H9 (cell line): ENCODE data around the gene ATG4B. TPM values are rescaled to one million over a fixed set of nuclear protein-coding genes. Genes with fewer than 3 reads are reported as not detected.

Source experiments
- DNase-seq: peaks from one replicate; pipeline ENCODE4 v3.0.0-alpha.2; 2017
- H2AFZ ChIP-seq: one replicate; pipeline ENCODE4 v1.6.1; 2013; ENCODE audit warnings: mild to moderate bottlenecking, low read length, control low read depth, moderate library complexity
- H2AK5ac ChIP-seq: 2 replicates; pipeline ENCODE4 v1.6.1; 2013; ENCODE audit warnings: low read length, control low read depth, mixed read lengths; ENCODE audit not compliant: insufficient read length
- H2BK120ac ChIP-seq: one replicate; pipeline ENCODE4 v1.6.1; 2013; ENCODE audit warnings: low read depth, mild to moderate bottlenecking, low read length, control low read depth, inconsistent platforms; ENCODE audit not compliant: poor library complexity, severe bottlenecking
- H2BK12ac ChIP-seq: 2 replicates; pipeline ENCODE4 v1.6.1; 2013; ENCODE audit warnings: low read length, control low read depth, mixed read lengths, low read depth; ENCODE audit not compliant: insufficient read length
- H2BK15ac ChIP-seq: 2 replicates; pipeline ENCODE4 v1.6.1; 2013; ENCODE audit warnings: low read depth, low read length, control low read depth
- H2BK20ac ChIP-seq: one replicate; pipeline ENCODE4 v1.6.1; 2013; ENCODE audit warnings: low read depth, mild to moderate bottlenecking, low read length, control low read depth, inconsistent platforms; ENCODE audit not compliant: poor library complexity, severe bottlenecking
- H2BK5ac ChIP-seq: 2 replicates; pipeline ENCODE4 v1.6.1; 2013; ENCODE audit warnings: low read length, control low read depth, mixed read lengths; ENCODE audit not compliant: insufficient read length
- H3K14ac ChIP-seq: 2 replicates; pipeline ENCODE4 v1.6.1; 2013; ENCODE audit warnings: low read length, control low read depth; ENCODE audit not compliant: insufficient read depth
- H3K18ac ChIP-seq: 2 replicates; pipeline ENCODE4 v1.6.1; 2013; ENCODE audit warnings: low read depth, mild to moderate bottlenecking, mixed read lengths, low read length, control low read depth; ENCODE audit not compliant: insufficient read length
- H3K23ac ChIP-seq: 2 replicates; pipeline ENCODE4 v1.6.1; 2013; ENCODE audit warnings: low read length, control low read depth, mixed read lengths, low read depth; ENCODE audit not compliant: insufficient read length
- H3K23me2 ChIP-seq: 2 replicates; pipeline ENCODE4 v1.6.1; 2013; ENCODE audit warnings: low read depth, mild to moderate bottlenecking, mixed read lengths, low read length, control low read depth; ENCODE audit not compliant: insufficient read length, poor library complexity, severe bottlenecking
- H3K27ac ChIP-seq: 2 replicates; pipeline ENCODE4 v1.5.1; 2013; ENCODE audit warnings: low read length, control low read depth, mixed read lengths, low read depth; ENCODE audit not compliant: insufficient read length
- H3K27me3 ChIP-seq: 2 replicates; pipeline ENCODE4 v1.6.1; 2013; ENCODE audit warnings: low read length, control low read depth, inconsistent platforms; ENCODE audit not compliant: insufficient read depth
- H3K4ac ChIP-seq: 2 replicates; pipeline ENCODE4 v1.6.1; 2013; ENCODE audit warnings: low read depth, mild to moderate bottlenecking, control low read depth, inconsistent platforms, low read length, moderate library complexity
- H3K4me1 ChIP-seq: 2 replicates; pipeline ENCODE4 v1.6.1; 2013; ENCODE audit warnings: low read length, control low read depth, inconsistent platforms; ENCODE audit not compliant: insufficient read depth
- H3K4me2 ChIP-seq: 2 replicates; pipeline ENCODE4 v1.6.1; 2013; ENCODE audit warnings: low read length, control low read depth, mixed read lengths; ENCODE audit not compliant: insufficient read length, insufficient read depth
- H3K56ac ChIP-seq: 2 replicates; pipeline ENCODE4 v1.6.1; 2013; ENCODE audit warnings: low read depth, mild to moderate bottlenecking, mixed read lengths, low read length, control low read depth; ENCODE audit not compliant: insufficient read length
- H3K79me1 ChIP-seq: 2 replicates; pipeline ENCODE4 v1.6.1; 2013; ENCODE audit warnings: low read depth, mild to moderate bottlenecking, moderate library complexity, low read length, control low read depth, inconsistent platforms; ENCODE audit not compliant: insufficient read depth, poor library complexity, severe bottlenecking
- H3K79me2 ChIP-seq: 2 replicates; pipeline ENCODE4 v1.6.1; 2013; ENCODE audit warnings: low read length, control low read depth, inconsistent platforms; ENCODE audit not compliant: insufficient read depth
- H3K9ac ChIP-seq: 2 replicates; pipeline ENCODE4 v1.6.1; 2013; ENCODE audit warnings: low read length, control low read depth, mixed read lengths; ENCODE audit not compliant: insufficient read length; ENCODE audit errors: extremely low read depth
- H3K9me3 ChIP-seq: one replicate; pipeline ENCODE4 v1.6.1; 2013; ENCODE audit warnings: low read depth, low read length, inconsistent platforms; ENCODE audit not compliant: control insufficient read depth
- H3T11ph ChIP-seq: one replicate; pipeline ENCODE4 v1.6.1; 2013; ENCODE audit warnings: mild to moderate bottlenecking, low read length, control low read depth, inconsistent platforms
- H4K20me1 ChIP-seq: one replicate; pipeline ENCODE4 v1.6.1; 2013; ENCODE audit not compliant: control insufficient read depth, insufficient read length, insufficient read depth
- H4K5ac ChIP-seq: 2 replicates; pipeline ENCODE4 v1.6.1; 2013; ENCODE audit warnings: low read depth, mild to moderate bottlenecking, mixed read lengths, low read length, control low read depth; ENCODE audit not compliant: insufficient read length
- H4K8ac ChIP-seq: replicated peaks from 2 replicates; pipeline ENCODE4 v1.6.1; 2013; ENCODE audit warnings: low read length, control low read depth, mixed read lengths, low read depth; ENCODE audit not compliant: insufficient read length
- H4K91ac ChIP-seq: 2 replicates; pipeline ENCODE4 v1.6.1; 2013; ENCODE audit warnings: low read depth, mild to moderate bottlenecking, moderate library complexity, mixed read lengths, low read length, control low read depth; ENCODE audit not compliant: insufficient read length
- H3K27ac Mint-ChIP-seq, 3 experiments: 2 replicates in 2 of 3; 3 replicates in 1 of 3; pipeline ENCODE4 v1.8.0; 2020 to 2021; ENCODE audit warnings: mixed read lengths in 3 of 3, mild to moderate bottlenecking in 1 of 3, moderate library complexity in 1 of 3
- H3K27me3 Mint-ChIP-seq: 2 replicates; pipeline ENCODE4 v1.8.0; 2021; ENCODE audit warnings: low read depth, mild to moderate bottlenecking, moderate library complexity, mixed read lengths
- H3K36me3 Mint-ChIP-seq, 3 experiments: 2 replicates in 2 of 3; 3 replicates in 1 of 3; pipeline ENCODE4 v1.8.0; 2020 to 2021; ENCODE audit warnings: low read depth in 3 of 3, mixed read lengths in 3 of 3; ENCODE audit not compliant: insufficient read depth in 1 of 3
- H3K4me1 Mint-ChIP-seq, 2 experiments: 2 replicates each; pipeline ENCODE4 v1.8.0; 2020; ENCODE audit warnings: mixed read lengths in 2 of 2
- H3K4me3 Mint-ChIP-seq, 2 experiments: 2 replicates in 1 of 2; 3 replicates in 1 of 2; pipeline ENCODE4 v1.8.0; 2020 to 2021; ENCODE audit warnings: mild to moderate bottlenecking in 2 of 2, mixed read lengths in 2 of 2, moderate library complexity in 1 of 2
- H3K9me3 Mint-ChIP-seq, 2 experiments: 2 replicates in 1 of 2; 3 replicates in 1 of 2; pipeline ENCODE4 v1.8.0; 2020; ENCODE audit warnings: mild to moderate bottlenecking in 2 of 2, mixed read lengths in 2 of 2, moderate library complexity in 1 of 2
- CTCF ChIP-seq: fragments of 200-600 bp; sonication (generic); conservative IDR thresholded peaks from 3 replicates; pipeline ENCODE4 v1.8.0; 2021; ENCODE audit warnings: antibody characterized with exemption, mild to moderate bottlenecking
- WGBS: extraction: QIAGEN DNeasy Blood & Tissue Kit; methylation state at CpG from one replicate; pipeline ENCODE4 v1.1.7; 2013; ENCODE audit warnings: missing lambda C conversion rate, low lambda C conversion rate, mixed read lengths; ENCODE audit not compliant: insufficient read length; ENCODE audit errors: extremely low coverage; 5-methylcytosine and 5-hydroxymethylcytosine counted together
- total RNA-seq: library from RNA; stranded (reverse); gene quantifications from 2 replicates; pipeline ENCODE4 v1.2.1, GENCODE V29; 2021

The ATG4B gene
- total RNA-seq, 1 experiment from 2014 or later: 105 TPM

- peak within 1 kb of the TSS; percentile 83 to 87 for H3K4me3 Mint-ChIP-seq
Observed at GRCh38 chr2:241701399-241702154, 64.1 kb downstream of the ATG4B start, which contains the start of gene ING5. TSS of gene ING5 (plus strand) at chr2:241702039. CDS start at chr2:241702066, 27 bp downstream.

More at GRCh38 chr2:241701399-241702154, 64.1 kb downstream of the ATG4B start, which contains the start of gene ING5:
- peak within 1 kb of the TSS; percentile 50 for H3K18ac ChIP-seq
- H3K27ac ChIP-seq: no peak within 1 kb of the TSS
- H2AFZ ChIP-seq: no peak within 1 kb of the TSS
- 0 out of 3 replicates have a peak, but pooled peaks have one; percentile 1 for TF ChIP-seq CTCF
- no CpG with 5 or more reads among the region's 96 CpGs for WGBS
- peak within 1 kb of the TSS; percentile 23 for H3K9ac ChIP-seq
- no peak within 1 kb of the TSS for H3T11ph ChIP-seq
- DNase-seq: peak; percentile 93
- H3K27ac Mint-ChIP-seq: peak within 1 kb of the TSS; percentile 70 to 98 (median 91); a peak in 5 of 7 replicates
- H4K20me1 ChIP-seq: no peaks in the 10 kb centered on the region
- no peaks in the 10 kb centered on the region; the same call in 1 of the 2 replicates for H3K79me2 ChIP-seq
- peaks cover 12 to 14% of the 10 kb centered on the region in 2 experiments for H3K4me1 Mint-ChIP-seq
- no peak within 1 kb of the TSS for H3K56ac ChIP-seq
- no peak within 1 kb of the TSS for H2BK15ac ChIP-seq
- peaks cover 16 to 34% (median 29%) of the 10 kb centered on the region in 3 experiments for H3K36me3 Mint-ChIP-seq
- no peak within 1 kb of the TSS for H4K5ac ChIP-seq
- H3K4me2 ChIP-seq: peak within 1 kb of the TSS; percentile 64
- H3K23me2 ChIP-seq: peaks cover 6% of the 10 kb centered on the region
- H3K23ac ChIP-seq: no peak within 1 kb of the TSS
- no peak within 1 kb of the TSS for H2BK5ac ChIP-seq
- no peak within 1 kb of the TSS; the same call in 1 of the 2 replicates for H3K4ac ChIP-seq
- peaks cover 0 to 11% of the 10 kb centered on the region in 2 experiments; a peak in 3 of 5 replicates for H3K9me3 Mint-ChIP-seq
- H2BK12ac ChIP-seq: no peak within 1 kb of the TSS
- no peak within 1 kb of the TSS for H2AK5ac ChIP-seq
- H2BK20ac ChIP-seq: no peak within 1 kb of the TSS
- H3K9me3 ChIP-seq: no peaks in the 10 kb centered on the region
- no peaks in the 10 kb centered on the region for H3K4me1 ChIP-seq
- no peak within 1 kb of the TSS for H4K91ac ChIP-seq
- H4K8ac ChIP-seq: no peak within 1 kb of the TSS
- H3K14ac ChIP-seq: peak within 1 kb of the TSS; percentile 78
- peaks cover 2% of the 10 kb centered on the region for H3K79me1 ChIP-seq
- no peak within 1 kb of the TSS for H2BK120ac ChIP-seq
- no peaks in the 10 kb centered on the region for H3K27me3 ChIP-seq
- H3K27me3 Mint-ChIP-seq: peaks cover 3% of the 10 kb centered on the region
